ENCODE measurements around the gene MRGPRF. TPM values are rescaled to one million over a fixed set of nuclear protein-coding genes. Genes with fewer than 3 reads are reported as not detected.

Gene MRGPRF
- total RNA-seq, 1 donor from 2014 or later: 1.2 TPM

DNA sequence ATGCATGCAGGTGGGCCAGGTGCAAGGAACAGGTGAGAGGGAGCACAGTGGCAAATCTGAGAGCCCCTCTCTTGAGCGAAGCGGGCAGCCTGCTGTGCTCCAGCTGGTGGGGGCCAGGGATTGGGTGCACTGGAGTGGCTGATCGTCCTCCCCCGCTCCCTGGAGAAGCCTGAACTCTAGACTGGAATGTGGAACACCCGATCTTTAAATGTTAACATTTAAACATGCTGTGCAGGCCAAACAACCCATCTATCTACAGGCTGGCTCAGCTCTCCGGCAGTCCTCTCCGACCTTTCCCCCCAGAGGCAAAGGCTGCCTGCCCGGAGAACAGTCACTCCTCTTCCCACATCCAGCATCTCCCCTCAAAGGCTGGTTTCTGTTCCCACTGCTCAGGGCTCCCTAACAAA lies 5.1 kb downstream of the MRGPRF start:
- no peaks in the 10 kb centered on the region for H3K36me3 ChIP-seq (ENCODE audit: control insufficient read depth, insufficient read depth, low read length)
- no peaks in the 10 kb centered on the region for H3K27me3 ChIP-seq (ENCODE audit: control insufficient read depth, insufficient read depth, low read length)
- no peak for DNase-seq (ENCODE audit: low read depth)
- TF ChIP-seq CTCF (IDR thresholded peaks at IDR 0.05; ENCODE audit: insufficient read depth, low read length, poor library complexity, severe bottlenecking): no peak
- H3K4me3 ChIP-seq (ENCODE audit: low read depth, low read length): no peak overlapping the region

GRCh38 chr11:69006816-69007215 lies 6.2 kb downstream of the MRGPRF start:
- no peak for TF ChIP-seq CTCF (IDR thresholded peaks at IDR 0.05; ENCODE audit: insufficient read depth, low read length, poor library complexity, severe bottlenecking)
- no peaks in the 10 kb centered on the region for H3K36me3 ChIP-seq (ENCODE audit: control insufficient read depth, insufficient read depth, low read length)

DNA sequence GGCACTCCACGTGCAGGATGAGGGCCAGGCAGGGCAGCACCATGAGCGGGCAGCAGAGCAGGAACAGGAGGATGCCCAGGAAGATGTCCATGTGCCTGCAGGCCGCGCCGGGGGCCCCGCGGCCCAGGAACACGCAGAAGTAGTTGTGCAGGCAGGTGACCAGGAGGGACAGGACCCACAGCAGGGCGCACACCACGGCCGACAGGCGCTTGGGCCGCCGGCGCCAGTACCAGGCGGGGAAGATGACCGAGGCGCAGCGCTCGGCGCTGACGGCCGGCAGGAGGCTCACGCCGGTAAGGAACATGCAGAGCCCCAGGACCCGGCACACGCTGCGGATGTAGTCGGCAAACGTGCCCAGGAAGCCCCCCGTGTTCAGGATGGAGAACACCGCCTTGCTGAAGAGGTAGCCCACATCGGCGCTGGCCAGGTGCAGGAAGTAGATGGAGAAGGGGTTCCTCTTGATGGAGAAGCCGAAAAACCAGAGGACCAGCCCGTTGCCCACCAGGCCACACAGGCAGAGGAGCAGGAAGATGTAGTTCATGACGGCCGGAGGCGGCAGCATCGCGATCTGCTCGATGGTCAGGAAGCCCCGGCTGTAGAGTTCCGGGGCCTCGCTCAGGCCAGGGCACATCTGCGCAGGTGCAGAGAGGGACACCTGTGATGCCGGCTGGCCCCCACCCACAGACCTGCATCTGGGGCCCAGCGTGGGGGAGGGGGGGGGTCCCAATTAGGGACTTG lies 7.2 kb downstream of the MRGPRF start:
- no peaks in the 10 kb centered on the region for H3K36me3 ChIP-seq (ENCODE audit: control insufficient read depth, insufficient read depth, low read length)
- no peak overlapping the region for H3K4me3 ChIP-seq (ENCODE audit: low read depth, low read length)
- TF ChIP-seq CTCF (IDR thresholded peaks at IDR 0.05; ENCODE audit: insufficient read depth, low read length, poor library complexity, severe bottlenecking): no peak
- H3K27me3 ChIP-seq (ENCODE audit: control insufficient read depth, insufficient read depth, low read length): peaks cover 3% of the 10 kb centered on the region
- no peak for DNase-seq (ENCODE audit: low read depth)

More at GRCh38 chr11:69006816-69007215, 6.2 kb downstream of the MRGPRF start:
- no peak for DNase-seq (ENCODE audit: low read depth)
- Histone ChIP-seq H3K4me3 (ENCODE audit: low read depth, low read length) (no peak overlapping the region), H3K27me3 (ENCODE audit: control insufficient read depth, insufficient read depth, low read length) (peaks cover 3% of the 10 kb centered on the region)

- no peak for DNase-seq (ENCODE audit: low read depth)
- Histone ChIP-seq H3K27me3 (ENCODE audit: control insufficient read depth, insufficient read depth, low read length) (peaks cover 3% of the 10 kb centered on the region), H3K4me3 (ENCODE audit: low read depth, low read length) (no peak overlapping the region), H3K36me3 (ENCODE audit: control insufficient read depth, insufficient read depth, low read length) (no peaks in the 10 kb centered on the region)
- TF ChIP-seq CTCF (IDR thresholded peaks at IDR 0.05; ENCODE audit: insufficient read depth, low read length, poor library complexity, severe bottlenecking): no peak
Observed at GRCh38 chr11:69005183-69005630, 7.8 kb downstream of the MRGPRF start.

- H3K36me3 ChIP-seq (ENCODE audit: control insufficient read depth, insufficient read depth, low read length): no peaks in the 10 kb centered on the region
- no peak for DNase-seq (ENCODE audit: low read depth)
- H3K27me3 ChIP-seq (ENCODE audit: control insufficient read depth, insufficient read depth, low read length): peaks cover 3% of the 10 kb centered on the region
- no peak overlapping the region for H3K4me3 ChIP-seq (ENCODE audit: low read depth, low read length)
- no peak for TF ChIP-seq CTCF (IDR thresholded peaks at IDR 0.05; ENCODE audit: insufficient read depth, low read length, poor library complexity, severe bottlenecking)
Observed at GRCh38 chr11:69004411-69005182, 8.4 kb downstream of the MRGPRF start.
